SK-N-SH (cell line): ENCODE results near the gene COG2. TPM values are rescaled to one million over a fixed set of nuclear protein-coding genes. Genes with fewer than 3 reads are reported as not detected.

Experiments
- CTCF ChIA-PET: fragments of 300-600, 350-600 bp; formaldehyde crosslinking; extraction: SDS; loops from one replicate; lab custom pipeline; 2021; lab: Yijun Ruan, JAX
- POLR2A ChIA-PET: fragments of 350-600 bp; sonication (Branson Sonifier 250); formaldehyde crosslinking; extraction: SDS; loops from one replicate; lab custom pipeline; 2020; ENCODE audit warnings: antibody characterized with exemption, inconsistent platforms; lab: Yijun Ruan, JAX
- DNase-seq: peaks from one replicate; pipeline ENCODE4 v3.0.0; 2012
- H2AFZ ChIP-seq: fragments of 200-600 bp; sonication (generic); 2 replicates; pipeline ENCODE4 v1.8.1; 2016; ENCODE audit warnings: antibody characterized with exemption, mild to moderate bottlenecking, low read depth
- H3F3A ChIP-seq: fragments of 200-600 bp; sonication (generic); replicated peaks from 2 replicates; pipeline ENCODE3; 2016; ENCODE audit warnings: antibody characterized with exemption, mild to moderate bottlenecking; ENCODE audit not compliant: insufficient read depth
- H3K27ac ChIP-seq, 2 experiments: fragments of 200-500 bp in 1 of 2; fragments of 200-600 bp in 1 of 2; sonication (Bioruptor generic) in 1 of 2; sonication (generic), shearing (Covaris generic) in 1 of 2; 2 replicates each; pipeline versions ENCODE4 v1.5.1 to v1.6.1; 2014 to 2016; ENCODE audit warnings: low read depth in 2 of 2, inconsistent platforms in 1 of 2, low read length in 1 of 2, mild to moderate bottlenecking in 1 of 2, mixed read lengths in 1 of 2
- H3K27me3 ChIP-seq: fragments of 200-600 bp; sonication (generic), shearing (Covaris generic); 2 replicates; pipeline ENCODE4 v1.6.1; 2016; ENCODE audit warnings: mixed run types; ENCODE audit not compliant: insufficient read depth
- H3K36me3 ChIP-seq, 2 experiments: fragments of 200-500 bp in 1 of 2; fragments of 200-600 bp in 1 of 2; sonication (Bioruptor generic) in 1 of 2; sonication (generic) in 1 of 2; replicated peaks in 1 of 2; 2 replicates each; pipeline versions ENCODE3 to v1.5.1; 2014 to 2016; ENCODE audit warnings: low read length in 1 of 2, mild to moderate bottlenecking in 1 of 2; ENCODE audit not compliant: insufficient read depth in 2 of 2, control insufficient read depth in 1 of 2
- H3K4me1 ChIP-seq, 2 experiments: fragments of 200-500 bp in 1 of 2; fragments of 200-600 bp in 1 of 2; sonication (Bioruptor generic) in 1 of 2; sonication (generic), shearing (Covaris generic) in 1 of 2; 2 replicates each; pipeline versions ENCODE4 v1.5.1 to v1.6.1; 2014 to 2016; ENCODE audit warnings: low read depth in 1 of 2, low read length in 1 of 2, mixed run types in 1 of 2; ENCODE audit not compliant: insufficient read depth in 2 of 2, control insufficient read depth in 1 of 2
- H3K4me2 ChIP-seq: fragments of 200-600 bp; sonication (generic), shearing (Covaris generic); 2 replicates; pipeline ENCODE4 v1.6.1; 2017; ENCODE audit warnings: mixed run types
- H3K4me3 ChIP-seq, 2 experiments: fragments of 200-500 bp in 1 of 2; fragments of 200-600 bp in 1 of 2; sonication (Bioruptor generic) in 1 of 2; sonication (generic), shearing (Covaris generic) in 1 of 2; 2 replicates each; pipeline versions ENCODE4 v1.5.1 to v1.8.1; 2014 to 2016; ENCODE audit warnings: low read depth in 2 of 2, inconsistent platforms in 1 of 2, low read length in 1 of 2, mild to moderate bottlenecking in 1 of 2, mixed read lengths in 1 of 2, moderate library complexity in 1 of 2
- H3K79me2 ChIP-seq: fragments of 200-600 bp; sonication (generic); 2 replicates; pipeline ENCODE4 v1.8.1; 2017; ENCODE audit warnings: mild to moderate bottlenecking; ENCODE audit not compliant: insufficient read depth
- H3K9ac ChIP-seq: fragments of 200-600 bp; sonication (generic); 2 replicates; pipeline ENCODE4 v1.6.1; 2017; ENCODE audit warnings: mixed run types
- H3K9me2 ChIP-seq: fragments of 200-600 bp; sonication (generic); 2 replicates; pipeline ENCODE4 v1.6.1; 2017; ENCODE audit warnings: mixed run types
- H3K9me3 ChIP-seq: fragments of 200-600 bp; sonication (generic); 2 replicates; pipeline ENCODE4 v1.6.1; 2017; ENCODE audit warnings: mixed run types, mild to moderate bottlenecking, moderate library complexity
- H4K20me1 ChIP-seq: fragments of 200-600 bp; sonication (generic); 2 replicates; pipeline ENCODE4 v1.6.1; 2017; ENCODE audit warnings: mild to moderate bottlenecking, mixed run types; ENCODE audit not compliant: insufficient read depth
- CHD2 ChIP-seq: fragments of 150-350 bp; IDR thresholded peaks from 2 replicates; pipeline ENCODE4 v1.6.1; 2018; ENCODE audit warnings: low read length; ENCODE audit not compliant: partially characterized antibody
- CTCF ChIP-seq: fragments of 200-600 bp; sonication (generic); IDR thresholded peaks from 2 replicates; pipeline ENCODE4 v1.6.1; 2017; ENCODE audit warnings: antibody characterized with exemption, mild to moderate bottlenecking, moderate library complexity
- ELF1 ChIP-seq: IDR thresholded peaks from 2 replicates; pipeline ENCODE4 v1.4.0; 2012
- EP300 ChIP-seq, 2 experiments: IDR thresholded peaks; 2 replicates each; pipeline versions ENCODE4 v1.4.0 to v1.6.1; 2012; ENCODE audit warnings: borderline replicate concordance in 1 of 2, low read depth in 1 of 2, low read length in 1 of 2
- GABPA ChIP-seq: IDR thresholded peaks from 2 replicates; pipeline ENCODE4 v1.4.0; 2012; ENCODE audit warnings: low read depth, mild to moderate bottlenecking
- GATA2 ChIP-seq: sonication (generic); formaldehyde crosslinking; IDR thresholded peaks from 2 replicates; pipeline ENCODE4 v1.5.0; 2020; ENCODE audit warnings: mild to moderate bottlenecking, missing genetic modification reagents
- JUND ChIP-seq: IDR thresholded peaks from 2 replicates; pipeline ENCODE4 v1.4.0; 2012
- MAX ChIP-seq: IDR thresholded peaks from 2 replicates; pipeline ENCODE4 v1.4.0; 2012; ENCODE audit warnings: low read depth
- MEF2A ChIP-seq: IDR thresholded peaks from 2 replicates; pipeline ENCODE4 v1.4.0; 2012; ENCODE audit warnings: low read depth, borderline replicate concordance
- MXI1 ChIP-seq: IDR thresholded peaks from 2 replicates; pipeline ENCODE4 v1.6.1; 2012; ENCODE audit warnings: mild to moderate bottlenecking, low read depth, low read length, improper control_type of control experiment
- NFIC ChIP-seq: IDR thresholded peaks from 2 replicates; pipeline ENCODE4 v1.4.0; 2012; ENCODE audit warnings: borderline replicate concordance
- PBX3 ChIP-seq: IDR thresholded peaks from 2 replicates; pipeline ENCODE4; 2012
- RAD21 ChIP-seq: IDR thresholded peaks from 2 replicates; pipeline ENCODE4 v1.6.1; 2012; ENCODE audit warnings: mild to moderate bottlenecking, low read length
- RXRA ChIP-seq: IDR thresholded peaks from 2 replicates; pipeline ENCODE4 v1.4.0; 2012; ENCODE audit warnings: low read depth, mild to moderate bottlenecking, borderline replicate concordance
- SIN3A ChIP-seq: IDR thresholded peaks from 2 replicates; pipeline ENCODE4 v1.6.1; 2012; ENCODE audit warnings: low read depth, mild to moderate bottlenecking, low read length, moderate library complexity, borderline replicate concordance
- TCF12 ChIP-seq: IDR thresholded peaks from 2 replicates; pipeline ENCODE4 v1.4.0; 2012
- TEAD4 ChIP-seq: IDR thresholded peaks from 2 replicates; pipeline ENCODE4 v1.4.0; 2012; ENCODE audit warnings: mild to moderate bottlenecking, borderline replicate concordance; ENCODE audit not compliant: insufficient read depth
- USF1 ChIP-seq: IDR thresholded peaks from 2 replicates; pipeline ENCODE4 v1.4.0; 2012; ENCODE audit warnings: low read depth, borderline replicate concordance
- YY1 ChIP-seq: IDR thresholded peaks from 2 replicates; pipeline ENCODE4 v1.4.0; 2012; ENCODE audit warnings: low read depth, mild to moderate bottlenecking
- ZBTB33 ChIP-seq: IDR thresholded peaks from 2 replicates; pipeline ENCODE4 v1.4.0; 2012; ENCODE audit warnings: low read depth, borderline replicate concordance
- WGBS: methylation state at CpG from one replicate; pipeline ENCODE4 v1.1.6; 2017; ENCODE audit warnings: low lambda C conversion rate; 5-methylcytosine and 5-hydroxymethylcytosine counted together
- polyA plus RNA-seq, 3 experiments: library from polyadenylated mRNA; depleted of rRNA; stranded (reverse); fragments of >200 nt; gene quantifications; 2 replicates each; pipeline ENCODE4 v1.2.3, GENCODE V29; 2012

Gene COG2
- polyA plus RNA-seq, 1 of the 3 experiments (the other 2 are of a cell fraction): 11.0 TPM

- TF ChIP-seq MEF2A (no peak), USF1 (no peak), MAX (no peak), CTCF (no peak), PBX3 (no peak), TEAD4 (no peak), CHD2 (no peak), EP300 (IDR thresholded peaks at IDR 0.05; ENCODE audit: borderline replicate concordance in 1 of 2, low read depth in 1 of 2, low read length in 1 of 2) (no peak), TCF12 (no peak), GATA2 (CRISPR knock-in tag) (no peak), RAD21 (no peak), YY1 (no peak)
These were observed 25.9 kb downstream of the COG2 start (continued) for GRCh38 chr1:230668227-230668626.

GRCh38 chr1:230669543-230669942 lies 27.3 kb downstream of the COG2 start:
- no peaks in the 10 kb centered on the region for H3K9me3 ChIP-seq
- peaks cover 38 to 89% of the 10 kb centered on the region in 2 experiments for H3K36me3 ChIP-seq
- H2AFZ ChIP-seq: no peak overlapping the region
- H4K20me1 ChIP-seq: no peaks in the 10 kb centered on the region
- H3K27ac ChIP-seq: no peak overlapping the region
- DNase-seq: no peak
- 96% methylated on average over 8 of the region's 8 CpGs for WGBS
- H3K4me1 ChIP-seq: no peaks in the 10 kb centered on the region
- POLR2A ChIA-PET: no interaction called here
- CTCF ChIA-PET: interaction anchor here (1.7 kb wide), 1 partner anchor 103 kb away, joined by 3 read pairs; no protein-coding TSS in a partner anchor
- no peak overlapping the region for H3K4me3 ChIP-seq
- H3K4me2 ChIP-seq: no peak overlapping the region
- no peaks in the 10 kb centered on the region for H3K27me3 ChIP-seq
- no peaks in the 10 kb centered on the region for H3K9me2 ChIP-seq
- TF ChIP-seq ELF1 (no peak), YY1 (no peak), RAD21 (no peak)
- no peak overlapping the region for H3K9ac ChIP-seq
- no peaks in the 10 kb centered on the region for H3K79me2 ChIP-seq
- H3F3A ChIP-seq: no peaks in the 10 kb centered on the region

- no peak overlapping the region for H3K4me2 ChIP-seq
- no peak overlapping the region; a peak in 1 of 4 replicates for H3K27ac ChIP-seq
- no peak overlapping the region for H2AFZ ChIP-seq
- no peaks in the 10 kb centered on the region for H3K79me2 ChIP-seq
- no peaks in the 10 kb centered on the region; a peak in 2 of 4 replicates for H3K4me1 ChIP-seq
- H3K36me3 ChIP-seq: peaks cover 52 to 88% of the 10 kb centered on the region in 2 experiments
- ChIA-PET CTCF (no interaction called here), POLR2A (no interaction called here)
- no peak overlapping the region for H3K4me3 ChIP-seq
- no peaks in the 10 kb centered on the region for H4K20me1 ChIP-seq
- no peak for DNase-seq
- no peak overlapping the region for H3K9ac ChIP-seq
- H3K27me3 ChIP-seq: no peaks in the 10 kb centered on the region
- H3K9me3 ChIP-seq: no peaks in the 10 kb centered on the region
- no peaks in the 10 kb centered on the region for H3K9me2 ChIP-seq
- no peaks in the 10 kb centered on the region for H3F3A ChIP-seq
- WGBS: 97% methylated on average over 2 of the region's 2 CpGs
- TF ChIP-seq MXI1 (no peak), SIN3A (no peak), GABPA (no peak), CTCF (no peak), ELF1 (no peak), CHD2 (no peak), RXRA (no peak), ZBTB33 (no peak), JUND (no peak), NFIC (no peak)
These were observed 32.3 kb downstream of the COG2 start for GRCh38 chr1:230674581-230674980.
